ENCODE measurements around the gene ALG1L2.
"Not testable (repeated sequence)": the region's sequence is repeated elsewhere in the genome, so short reads cannot be mapped to it uniquely, and the experiment has no call there.

- TF ChIP-seq POLR2A, CTCF, EP300 (IDR thresholded peaks at IDR 0.05): not testable (repeated sequence)
Observed at GRCh38 chr3:130144328-130144650, 62.7 kb downstream of the ALG1L2 start.

All from ovary (tissue), 3 donors.